Effector memory CD8-positive, alpha-beta T cell (primary cell): ENCODE results near the gene CRYBA2.

Experiments
- ATAC-seq: fragments of 150-1000 bp; cut with Tn5 transposase; replicated peaks from 2 replicates; pipeline ENCODE4 v1.10.0; 2021; ENCODE audit warnings: mild to moderate bottlenecking, moderate library complexity
- DNase-seq, 3 experiments: peaks; one replicate each; pipeline ENCODE4 v3.0.0; 2021
- H3K27ac Mint-ChIP-seq, 2 donors: one replicate each; pipeline ENCODE4 v1.8.0; 2022; ENCODE audit warnings: mild to moderate bottlenecking in 2 of 2, mixed read lengths in 2 of 2, moderate library complexity in 2 of 2
- H3K27me3 Mint-ChIP-seq, 2 donors: one replicate each; pipeline ENCODE4 v1.8.0; 2022; ENCODE audit warnings: mixed read lengths in 2 of 2
- H3K36me3 Mint-ChIP-seq: one replicate; pipeline ENCODE4 v1.8.0; 2022; ENCODE audit warnings: mild to moderate bottlenecking, moderate library complexity, mixed read lengths; ENCODE audit not compliant: insufficient read depth
- H3K4me1 Mint-ChIP-seq, 2 donors: one replicate each; pipeline ENCODE4 v1.8.0; 2022; ENCODE audit warnings: low read depth in 2 of 2, mixed read lengths in 2 of 2
- H3K4me3 Mint-ChIP-seq, 2 donors: one replicate each; pipeline ENCODE4 v1.8.0; 2022; ENCODE audit warnings: mild to moderate bottlenecking in 2 of 2, mixed read lengths in 2 of 2, moderate library complexity in 2 of 2
- H3K9me3 Mint-ChIP-seq, 2 donors: one replicate each; pipeline ENCODE4 v1.8.0; 2022; ENCODE audit warnings: mixed read lengths in 2 of 2

Gene CRYBA2

GRCh38 chr2:218958276-218958675, 34.9 kb downstream of the CRYBA2 start:
- H3K9me3 Mint-ChIP-seq: no peaks in the 10 kb centered on the region
- H3K27ac Mint-ChIP-seq: no peak overlapping the region
- H3K4me3 Mint-ChIP-seq: peak overlapping the region; percentile 69 to 72

DNA sequence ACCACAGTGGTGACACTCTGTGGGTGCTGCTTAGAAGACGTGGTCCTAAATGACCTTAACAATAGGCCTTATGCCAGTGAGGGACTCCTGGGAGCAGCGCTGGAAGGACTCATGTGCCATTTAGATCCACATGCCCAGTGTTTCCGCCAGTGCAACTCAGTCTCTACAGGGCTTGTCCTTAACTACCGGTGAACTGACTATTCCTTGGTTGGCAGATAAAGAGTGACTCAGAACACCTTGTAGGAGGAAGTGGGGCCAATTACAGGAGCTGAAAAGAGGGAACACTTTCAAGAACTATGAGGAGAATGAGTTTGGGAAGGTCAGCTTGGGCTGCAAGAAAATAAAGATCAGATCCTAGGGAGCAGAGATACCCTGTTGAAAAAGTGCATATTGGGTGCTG, 35.6 kb downstream of the CRYBA2 start:
- Mint-ChIP-seq H3K4me3 (no peak overlapping the region), H3K9me3 (no peaks in the 10 kb centered on the region), H3K36me3 (no peaks in the 10 kb centered on the region), H3K27me3 (peaks cover 54 to 90% of the 10 kb centered on the region in 2 donors), H3K4me1 (peaks cover 6 to 9% of the 10 kb centered on the region in 2 donors), H3K27ac (no peak overlapping the region)
- no peak for DNase-seq
- no peak for ATAC-seq

More at GRCh38 chr2:218958276-218958675, 34.9 kb downstream of the CRYBA2 start:
- Mint-ChIP-seq H3K4me1 (peaks cover 7 to 9% of the 10 kb centered on the region in 2 donors), H3K36me3 (no peaks in the 10 kb centered on the region), H3K27me3 (peaks cover 56 to 90% of the 10 kb centered on the region in 2 donors)
- ATAC-seq (no peak), DNase-seq (no peak)

GRCh38 chr2:218956039-218956438, 37.2 kb downstream of the CRYBA2 start:
- H3K27me3 Mint-ChIP-seq: peaks cover 48 to 88% of the 10 kb centered on the region in 2 donors
- peaks cover 2 to 7% of the 10 kb centered on the region in 2 donors for H3K4me1 Mint-ChIP-seq
- H3K27ac Mint-ChIP-seq: no peak overlapping the region
- ATAC-seq (no peak), DNase-seq (no peak)
- no peak overlapping the region for H3K4me3 Mint-ChIP-seq
- no peaks in the 10 kb centered on the region for H3K9me3 Mint-ChIP-seq
- H3K36me3 Mint-ChIP-seq: no peaks in the 10 kb centered on the region

GRCh38 chr2:218954541-218955300, 38.5 kb downstream of the CRYBA2 start:
- H3K27me3 Mint-ChIP-seq: peaks cover 52 to 90% of the 10 kb centered on the region in 2 donors
- DNase-seq (no peak), ATAC-seq (no peak)
- H3K36me3 Mint-ChIP-seq: no peaks in the 10 kb centered on the region
- H3K4me1 Mint-ChIP-seq: peaks cover 0 to 4% of the 10 kb centered on the region in 2 donors
- H3K9me3 Mint-ChIP-seq: no peaks in the 10 kb centered on the region
- no peak overlapping the region for H3K4me3 Mint-ChIP-seq
- H3K27ac Mint-ChIP-seq: no peak overlapping the region

DNA sequence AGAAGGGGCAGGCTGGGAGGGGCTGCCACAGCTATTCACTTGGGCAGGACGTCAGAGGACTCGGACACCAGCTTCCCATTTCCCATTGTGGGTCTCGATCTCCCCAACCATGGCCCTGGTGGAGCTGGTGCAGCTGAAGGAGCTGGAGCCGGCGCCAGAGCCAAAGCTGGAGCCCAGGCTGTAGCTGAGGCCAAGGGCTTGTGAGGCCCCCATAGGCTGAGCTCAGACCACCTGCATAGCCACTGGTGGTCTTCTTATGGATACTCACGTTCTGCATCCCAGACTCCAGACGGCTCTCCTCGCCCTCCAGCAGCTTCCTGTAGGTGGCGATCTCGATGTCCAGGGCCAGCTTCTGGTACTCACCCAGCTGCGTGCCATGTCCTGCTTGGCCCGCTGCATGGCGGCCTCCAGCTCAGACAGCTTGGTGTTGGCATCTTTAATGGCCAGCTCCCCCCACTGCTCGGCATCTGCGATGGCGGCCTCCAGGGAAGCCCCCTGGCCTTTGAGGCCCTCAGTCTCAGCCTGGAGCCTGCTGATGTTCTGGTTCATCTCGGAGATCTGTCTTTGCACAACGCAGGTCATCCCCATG, 39.8 kb downstream of the CRYBA2 start:
- Mint-ChIP-seq H3K9me3 (no peaks in the 10 kb centered on the region), H3K36me3 (no peaks in the 10 kb centered on the region), H3K4me1 (no peaks in the 10 kb centered on the region), H3K4me3 (no peak overlapping the region), H3K27me3 (peaks cover 44 to 79% of the 10 kb centered on the region in 2 donors), H3K27ac (no peak overlapping the region)
- no peak for ATAC-seq
- DNase-seq: no peak

DNA sequence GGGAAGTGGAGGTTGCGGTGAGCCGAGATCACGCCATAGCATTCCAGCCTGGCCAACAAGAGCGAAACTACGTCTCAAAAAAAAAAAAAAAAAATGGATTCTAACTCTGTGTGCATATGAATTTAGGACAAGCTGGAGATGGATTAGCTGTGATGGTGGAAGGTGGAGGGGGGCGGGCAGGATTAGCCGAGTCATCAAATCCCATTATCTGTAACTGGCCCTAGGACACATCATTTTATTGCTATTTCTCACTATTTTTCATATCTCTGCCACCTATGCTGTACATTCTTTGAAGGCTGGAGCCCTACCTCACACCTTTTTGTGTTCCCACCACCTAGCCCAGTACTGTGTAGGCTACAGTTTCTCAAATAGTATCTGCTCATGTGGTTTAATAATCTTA, 41.1 kb downstream of the CRYBA2 start:
- H3K27ac Mint-ChIP-seq: no peak overlapping the region
- DNase-seq (no peak), ATAC-seq (no peak)
- no peaks in the 10 kb centered on the region for H3K36me3 Mint-ChIP-seq
- H3K27me3 Mint-ChIP-seq: peaks cover 38 to 73% of the 10 kb centered on the region in 2 donors
- H3K9me3 Mint-ChIP-seq: no peaks in the 10 kb centered on the region
- H3K4me3 Mint-ChIP-seq: no peak overlapping the region
- H3K4me1 Mint-ChIP-seq: no peaks in the 10 kb centered on the region

GRCh38 chr2:218946621-218947020, 46.6 kb downstream of the CRYBA2 start:
- H3K27me3 Mint-ChIP-seq: peaks cover 47 to 69% of the 10 kb centered on the region in 2 donors
- H3K36me3 Mint-ChIP-seq: no peaks in the 10 kb centered on the region
- DNase-seq: no peak
- no peak overlapping the region for H3K4me3 Mint-ChIP-seq
- H3K4me1 Mint-ChIP-seq: no peaks in the 10 kb centered on the region
- ATAC-seq: no peak
- H3K9me3 Mint-ChIP-seq: no peaks in the 10 kb centered on the region
- no peak overlapping the region for H3K27ac Mint-ChIP-seq

DNA sequence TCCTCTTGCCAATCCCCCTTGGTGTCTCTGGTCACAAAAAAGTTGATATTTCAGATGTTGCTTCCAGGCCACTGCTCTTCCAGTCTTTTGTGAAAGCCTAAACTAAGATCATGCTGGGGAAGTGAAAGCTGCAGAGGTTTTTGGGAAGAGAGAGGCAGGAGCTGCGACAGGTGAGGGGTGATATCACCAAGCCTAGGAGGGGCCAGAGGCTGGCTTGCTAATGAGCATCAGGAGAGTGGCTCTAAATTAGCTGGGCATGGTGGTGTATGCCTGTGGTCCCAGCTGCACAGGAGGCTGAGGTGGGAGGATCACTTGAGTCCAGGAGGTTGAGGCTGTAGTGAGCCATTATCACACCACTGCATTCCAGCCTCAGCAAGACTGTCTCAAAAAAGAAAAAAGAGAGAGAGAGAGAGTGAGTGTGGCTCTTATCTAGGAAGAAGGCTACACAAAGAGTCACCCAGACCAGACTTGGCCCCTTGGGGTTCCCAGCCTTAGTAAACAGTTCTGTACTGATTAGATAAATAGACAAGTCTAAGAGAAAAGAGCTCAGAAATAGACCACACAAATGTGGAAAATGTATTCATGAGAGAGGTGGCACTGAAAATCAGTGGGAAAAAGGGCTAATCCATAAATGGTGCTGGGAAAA, 48.3 kb downstream of the CRYBA2 start:
- peaks cover 54 to 62% of the 10 kb centered on the region in 2 donors for H3K27me3 Mint-ChIP-seq
- H3K36me3 Mint-ChIP-seq: no peaks in the 10 kb centered on the region
- no peak overlapping the region for H3K27ac Mint-ChIP-seq
- H3K4me3 Mint-ChIP-seq: no peak overlapping the region
- no peaks in the 10 kb centered on the region for H3K9me3 Mint-ChIP-seq
- no peaks in the 10 kb centered on the region for H3K4me1 Mint-ChIP-seq
- ATAC-seq (no peak), DNase-seq (no peak)
